ENCODE results near the gene GUCY2C.

GUCY2C gene

DNA sequence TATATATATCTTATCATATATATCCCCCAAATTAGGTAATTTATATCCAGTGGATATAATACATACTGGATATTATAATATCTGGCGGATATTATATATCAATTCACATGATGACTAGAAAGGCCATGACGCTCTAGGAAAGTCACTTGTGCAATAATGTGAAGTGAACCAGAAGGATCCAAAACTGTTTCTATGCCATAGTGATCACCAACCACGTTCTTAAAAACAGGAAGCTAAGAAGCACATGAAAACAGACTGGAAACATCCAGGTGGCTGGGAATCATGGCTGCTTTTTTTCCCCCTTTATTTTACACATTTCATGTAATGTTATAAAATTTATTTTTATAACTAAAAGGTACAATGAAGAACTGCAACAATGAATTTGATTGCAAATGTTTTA, 1.4 kb downstream of the GUCY2C start:
- TF ChIP-seq EZH2phosphoT487 (IDR thresholded peaks at IDR 0.05; ENCODE audit: borderline replicate concordance) = no peak
- no peak for TF ChIP-seq CTCF (conservative IDR thresholded peaks at IDR 0.05; ENCODE audit: low read length)
- H3K79me2 ChIP-seq (ENCODE audit: insufficient read depth, low read length) = no peaks in the 10 kb centered on the region

GRCh38 chr12:14694145-14694714, 2.2 kb downstream of the GUCY2C start:
- Histone ChIP-seq H3K9me3 (ENCODE audit: insufficient read depth, low read depth, low read length) (no peaks in the 10 kb centered on the region), H3F3A (ENCODE audit: low read depth) (no peaks in the 10 kb centered on the region), H3K9ac (ENCODE audit: low read depth, low read length, poor library complexity, severe bottlenecking) (no peak overlapping the region), H3K79me2 (ENCODE audit: insufficient read depth, low read length) (no peaks in the 10 kb centered on the region), H2AFZ (ENCODE audit: low read length) (no peak overlapping the region), H3K36me3 (ENCODE audit: insufficient read depth, low read length) (no peaks in the 10 kb centered on the region), H3K4me3 (ENCODE audit: low read length, poor library complexity, severe bottlenecking) (no peak overlapping the region), H3K4me1 (ENCODE audit: insufficient read depth, low read length, poor library complexity, severe bottlenecking) (no peaks in the 10 kb centered on the region), H4K20me1 (ENCODE audit: insufficient read depth, low read length, poor library complexity, severe bottlenecking) (no peaks in the 10 kb centered on the region), H3K9me2 (replicated peaks; ENCODE audit: low read depth, low read length) (no peaks in the 10 kb centered on the region), H3K4me2 (ENCODE audit: low read depth, low read length, poor library complexity, severe bottlenecking) (no peak overlapping the region), H3K27me3 (ENCODE audit: insufficient read depth, low read length, poor library complexity, severe bottlenecking) (no peaks in the 10 kb centered on the region)
- TF ChIP-seq EZH2phosphoT487 (IDR thresholded peaks at IDR 0.05; ENCODE audit: borderline replicate concordance) (no peak), CTCF (conservative IDR thresholded peaks at IDR 0.05; ENCODE audit: low read length) (no peak)

More for the DNA sequence above, 1.4 kb downstream of the GUCY2C start:
- Histone ChIP-seq H2AFZ (ENCODE audit: low read length) (no peak overlapping the region), H3K4me1 (ENCODE audit: insufficient read depth, low read length, poor library complexity, severe bottlenecking) (no peaks in the 10 kb centered on the region), H3K4me3 (ENCODE audit: low read length, poor library complexity, severe bottlenecking) (no peak overlapping the region), H3K9me2 (replicated peaks; ENCODE audit: low read depth, low read length) (no peaks in the 10 kb centered on the region), H3F3A (ENCODE audit: low read depth) (no peaks in the 10 kb centered on the region), H3K27me3 (ENCODE audit: insufficient read depth, low read length, poor library complexity, severe bottlenecking) (no peaks in the 10 kb centered on the region), H3K9ac (ENCODE audit: low read depth, low read length, poor library complexity, severe bottlenecking) (no peak overlapping the region), H3K36me3 (ENCODE audit: insufficient read depth, low read length) (no peaks in the 10 kb centered on the region), H3K4me2 (ENCODE audit: low read depth, low read length, poor library complexity, severe bottlenecking) (no peak overlapping the region), H4K20me1 (ENCODE audit: insufficient read depth, low read length, poor library complexity, severe bottlenecking) (no peaks in the 10 kb centered on the region), H3K9me3 (ENCODE audit: insufficient read depth, low read depth, low read length) (no peaks in the 10 kb centered on the region)

DNA sequence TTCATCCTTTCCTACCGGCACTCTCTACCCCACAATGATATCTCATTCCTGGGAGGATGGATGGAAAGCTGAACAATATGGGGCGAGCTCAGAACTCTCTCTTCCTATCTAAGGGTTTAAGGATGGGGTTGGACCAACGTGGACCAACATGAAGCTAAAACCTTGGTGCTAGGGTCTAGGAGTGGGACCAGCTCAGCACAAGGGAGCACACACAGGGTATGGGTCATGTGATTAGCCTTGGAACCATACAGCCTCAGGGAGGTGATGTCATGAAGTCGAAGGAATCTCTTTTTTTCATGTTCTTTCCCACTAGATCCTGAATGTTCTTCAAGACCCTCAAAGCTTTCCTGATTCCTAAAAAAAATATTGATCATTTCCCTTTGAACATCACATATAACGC, 3.3 kb downstream of the GUCY2C start:
- TF ChIP-seq CTCF (conservative IDR thresholded peaks at IDR 0.05; ENCODE audit: low read length) (no peak), EZH2phosphoT487 (IDR thresholded peaks at IDR 0.05; ENCODE audit: borderline replicate concordance) (no peak)
- H4K20me1 ChIP-seq (ENCODE audit: insufficient read depth, low read length, poor library complexity, severe bottlenecking) = no peaks in the 10 kb centered on the region
- no peaks in the 10 kb centered on the region for H3K27me3 ChIP-seq (ENCODE audit: insufficient read depth, low read length, poor library complexity, severe bottlenecking)
- H3K36me3 ChIP-seq (ENCODE audit: insufficient read depth, low read length) = no peaks in the 10 kb centered on the region
- H3K9me3 ChIP-seq (ENCODE audit: insufficient read depth, low read depth, low read length) = no peaks in the 10 kb centered on the region
- no peaks in the 10 kb centered on the region for H3K9me2 ChIP-seq (replicated peaks; ENCODE audit: low read depth, low read length)
- no peak overlapping the region for H2AFZ ChIP-seq (ENCODE audit: low read length)
- H3F3A ChIP-seq (ENCODE audit: low read depth) = no peaks in the 10 kb centered on the region
- no peak overlapping the region for H3K4me2 ChIP-seq (ENCODE audit: low read depth, low read length, poor library complexity, severe bottlenecking)
- no peaks in the 10 kb centered on the region for H3K79me2 ChIP-seq (ENCODE audit: insufficient read depth, low read length)
- H3K4me1 ChIP-seq (ENCODE audit: insufficient read depth, low read length, poor library complexity, severe bottlenecking) = no peaks in the 10 kb centered on the region
- H3K4me3 ChIP-seq (ENCODE audit: low read length, poor library complexity, severe bottlenecking) = no peak overlapping the region
- H3K9ac ChIP-seq (ENCODE audit: low read depth, low read length, poor library complexity, severe bottlenecking) = no peak overlapping the region
